Measurements from ENCODE around the gene TMEM147. TPM values are rescaled to one million over a fixed set of nuclear protein-coding genes. Genes with fewer than 3 reads are reported as not detected.

TMEM147 gene
- total RNA-seq, 2 experiments from 2014 or later: 73.5 to 81.9 TPM

- no peak for DNase-seq
- peaks cover 9% of the 10 kb centered on the region for H3K4me1 Mint-ChIP-seq (ENCODE audit: low read depth)
- no peak overlapping the region for H3K27ac Mint-ChIP-seq
- POLR2A ChIA-PET: no interaction called here
- intact Hi-C loops (cut with micrococcal nuclease): no loop called here
- H3K9me3 Mint-ChIP-seq: no peaks in the 10 kb centered on the region
- CTCF ChIA-PET: interaction anchor here (5.2 kb wide), 1 partner anchor 12 kb away, joined by 31 read pairs; no protein-coding TSS in a partner anchor
- H3K27me3 Mint-ChIP-seq: peaks cover 43% of the 10 kb centered on the region
- H3K36me3 Mint-ChIP-seq: no peaks in the 10 kb centered on the region
- H3K4me3 Mint-ChIP-seq: no peak overlapping the region
These were observed 14.8 kb downstream of the TMEM147 start for GRCh38 chr19:35560271-35560670.

- Mint-ChIP-seq H3K27me3 (peaks cover 46% of the 10 kb centered on the region), H3K4me3 (no peak overlapping the region), H3K36me3 (no peaks in the 10 kb centered on the region)
These were observed 15.3 kb downstream of the TMEM147 start for GRCh38 chr19:35560677-35561076.

GRCh38 chr19:35561436-35561835, 16.0 kb downstream of the TMEM147 start:
- intact Hi-C loops (cut with micrococcal nuclease): no loop called here
- Mint-ChIP-seq H3K4me3 (no peak overlapping the region), H3K9me3 (no peaks in the 10 kb centered on the region), H3K4me1 (ENCODE audit: low read depth) (peaks cover 9% of the 10 kb centered on the region), H3K27me3 (peaks cover 46% of the 10 kb centered on the region), H3K27ac (no peak overlapping the region), H3K36me3 (no peaks in the 10 kb centered on the region)
- CTCF ChIA-PET: no interaction called here
- no peak for DNase-seq
- POLR2A ChIA-PET: no interaction called here

More at GRCh38 chr19:35560677-35561076, 15.3 kb downstream of the TMEM147 start:
- CTCF ChIA-PET: interaction anchor here (5.2 kb wide), 1 partner anchor 12 kb away, joined by 31 read pairs; no protein-coding TSS in a partner anchor
- POLR2A ChIA-PET: no interaction called here
- DNase-seq: no peak
- Mint-ChIP-seq H3K4me1 (ENCODE audit: low read depth) (peaks cover 9% of the 10 kb centered on the region), H3K9me3 (no peaks in the 10 kb centered on the region), H3K27ac (no peak overlapping the region)
- intact Hi-C loops (cut with micrococcal nuclease): no loop called here

- H3K36me3 Mint-ChIP-seq: no peaks in the 10 kb centered on the region
- no peak for DNase-seq
- CTCF ChIA-PET: interaction anchor here (2.5 kb wide), 1 partner anchor 30 kb away, joined by 10 read pairs; no protein-coding TSS in a partner anchor
- peaks cover 6% of the 10 kb centered on the region for H3K4me1 Mint-ChIP-seq (ENCODE audit: low read depth)
- peaks cover 48% of the 10 kb centered on the region for H3K27me3 Mint-ChIP-seq
- H3K27ac Mint-ChIP-seq: no peak overlapping the region
- intact Hi-C loops (cut with micrococcal nuclease): no loop called here
- no peaks in the 10 kb centered on the region for H3K9me3 Mint-ChIP-seq
- no peak overlapping the region for H3K4me3 Mint-ChIP-seq
- POLR2A ChIA-PET: no interaction called here
These were observed 16.9 kb downstream of the TMEM147 start for GRCh38 chr19:35562336-35562735.

DNA sequence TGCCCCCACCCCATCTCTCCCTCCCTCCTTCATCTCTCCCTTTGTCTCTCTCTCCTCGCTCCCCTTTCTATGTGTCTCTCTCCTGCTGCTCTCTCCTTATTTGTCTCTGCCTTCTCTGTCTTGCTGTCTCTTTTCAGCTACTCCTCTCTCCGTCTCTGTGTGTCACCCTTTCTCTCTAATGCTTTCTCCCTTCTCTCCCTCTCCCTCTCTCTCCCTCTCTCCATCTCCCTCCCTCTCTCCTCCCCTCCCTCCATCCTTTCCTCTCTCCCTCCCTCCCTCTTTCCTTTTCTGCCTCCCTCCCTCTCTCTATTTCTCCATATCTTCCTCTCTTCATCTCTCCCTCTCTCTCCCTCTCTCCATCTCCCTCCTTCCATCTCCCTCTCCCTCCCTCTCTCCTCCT, 17.4 kb downstream of the TMEM147 start:
- H3K36me3 Mint-ChIP-seq: no peaks in the 10 kb centered on the region
- DNase-seq: no peak
- intact Hi-C loops (cut with micrococcal nuclease): no loop called here
- no peak overlapping the region for H3K4me3 Mint-ChIP-seq
- ChIA-PET POLR2A (no interaction called here), CTCF (interaction anchor here (2.5 kb wide), 1 partner anchor 29 kb away, joined by 10 read pairs; no protein-coding TSS in a partner anchor)
- peaks cover 47% of the 10 kb centered on the region for H3K27me3 Mint-ChIP-seq
- H3K9me3 Mint-ChIP-seq: no peaks in the 10 kb centered on the region
- H3K4me1 Mint-ChIP-seq (ENCODE audit: low read depth): peaks cover 5% of the 10 kb centered on the region
- H3K27ac Mint-ChIP-seq: no peak overlapping the region

DNA sequence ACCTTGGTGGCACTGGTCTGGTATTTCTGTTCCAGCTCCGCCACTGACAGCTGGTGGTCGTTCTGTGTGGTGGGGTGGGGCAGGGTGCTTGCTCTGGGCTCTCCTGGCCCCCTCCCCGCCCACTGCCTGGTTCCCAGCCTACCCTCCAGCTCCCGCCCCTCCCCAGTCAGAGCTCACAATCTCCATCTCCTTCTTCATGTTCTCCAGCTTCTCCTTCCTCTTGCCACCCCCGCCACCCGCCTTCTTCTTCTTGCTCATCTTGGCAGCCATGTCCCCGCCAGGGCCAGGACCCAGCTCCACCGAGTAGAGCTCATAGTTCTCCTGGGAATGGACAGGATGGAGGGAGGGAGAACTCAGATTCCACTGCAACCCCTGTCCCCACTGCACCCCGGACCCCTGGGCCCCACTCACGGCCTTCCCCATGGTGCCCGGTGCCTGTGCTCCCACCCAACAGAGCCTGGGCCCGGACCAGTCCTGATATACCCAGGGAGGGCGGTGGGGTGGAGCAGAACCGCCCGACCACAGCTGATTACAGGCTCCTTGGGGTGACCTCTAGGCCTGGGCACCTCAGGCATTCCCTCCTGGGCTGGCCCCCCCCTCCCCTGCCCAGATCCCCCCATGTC, 17.9 kb downstream of the TMEM147 start, which contains the start of gene ATP4A:
ATP4A (minus strand) TSS at position 452 of the 623 bp plus-strand sequence; CDS start at position 423, 29 bp downstream.
- intact Hi-C loops (cut with micrococcal nuclease): no loop called here
- Mint-ChIP-seq H3K36me3 (no peaks in the 10 kb centered on the region), H3K4me3 (no peak within 1 kb of the TSS), H3K9me3 (no peaks in the 10 kb centered on the region), H3K27me3 (peaks cover 46% of the 10 kb centered on the region), H3K27ac (no peak within 1 kb of the TSS), H3K4me1 (ENCODE audit: low read depth) (peaks cover 4% of the 10 kb centered on the region)
- CTCF ChIA-PET: interaction anchor here (2.5 kb wide), 1 partner anchor 29 kb away, joined by 10 read pairs; no protein-coding TSS in a partner anchor
- POLR2A ChIA-PET: no interaction called here
- DNase-seq: no peak

GRCh38 chr19:35565016-35565856, 19.8 kb downstream of the TMEM147 start:
- ChIA-PET POLR2A (interaction anchor here (0.9 kb wide), 1 partner anchor 48 kb away, joined by 3 read pairs; no protein-coding TSS in a partner anchor), CTCF (interaction anchor here (0.9 kb wide), 1 partner anchor 27 kb away, joined by 3 read pairs; no protein-coding TSS in a partner anchor)
- Mint-ChIP-seq H3K4me3 (no peak overlapping the region), H3K4me1 (ENCODE audit: low read depth) (no peaks in the 10 kb centered on the region), H3K27me3 (peaks cover 39% of the 10 kb centered on the region), H3K36me3 (no peaks in the 10 kb centered on the region), H3K27ac (no peak overlapping the region), H3K9me3 (no peaks in the 10 kb centered on the region)
- DNase-seq: no peak
- intact Hi-C loops (cut with micrococcal nuclease): no loop called here

GRCh38 chr19:35566738-35567137, 21.3 kb downstream of the TMEM147 start:
- H3K36me3 Mint-ChIP-seq: no peaks in the 10 kb centered on the region
- intact Hi-C loops (cut with micrococcal nuclease): loop anchor here (1.0 kb wide), 1 partner anchor 19 kb away; no protein-coding TSS in a partner anchor
- ChIA-PET CTCF (interaction anchor here (0.6 kb wide), 1 partner anchor 15 kb away, joined by 3 read pairs; no protein-coding TSS in a partner anchor), POLR2A (no interaction called here)
- no peak for DNase-seq
- peaks cover 35% of the 10 kb centered on the region for H3K27me3 Mint-ChIP-seq
- H3K4me3 Mint-ChIP-seq: no peak overlapping the region
- no peak overlapping the region for H3K27ac Mint-ChIP-seq
- H3K9me3 Mint-ChIP-seq: no peaks in the 10 kb centered on the region
- H3K4me1 Mint-ChIP-seq (ENCODE audit: low read depth): no peaks in the 10 kb centered on the region

GRCh38 chr19:35569281-35569781, 23.9 kb downstream of the TMEM147 start:
- H3K4me3 Mint-ChIP-seq: no peak overlapping the region
- CTCF ChIA-PET: no interaction called here

GRCh38 chr19:35571406-35571965, 26.1 kb downstream of the TMEM147 start:
- DNase-seq: no peak
- H3K9me3 Mint-ChIP-seq: peaks cover 21% of the 10 kb centered on the region
- H3K4me3 Mint-ChIP-seq: no peak overlapping the region
- H3K27me3 Mint-ChIP-seq: peaks cover 23% of the 10 kb centered on the region
- intact Hi-C loops (cut with micrococcal nuclease): no loop called here
- ChIA-PET POLR2A (no interaction called here), CTCF (no interaction called here)
- H3K4me1 Mint-ChIP-seq (ENCODE audit: low read depth): no peaks in the 10 kb centered on the region
- peaks cover 10% of the 10 kb centered on the region for H3K36me3 Mint-ChIP-seq
- H3K27ac Mint-ChIP-seq: no peak overlapping the region

More at GRCh38 chr19:35569281-35569781, 23.9 kb downstream of the TMEM147 start:
- peaks cover 27% of the 10 kb centered on the region for H3K27me3 Mint-ChIP-seq
- no peaks in the 10 kb centered on the region for H3K36me3 Mint-ChIP-seq
- H3K9me3 Mint-ChIP-seq: peaks cover 3% of the 10 kb centered on the region
- H3K27ac Mint-ChIP-seq: no peak overlapping the region
- POLR2A ChIA-PET: no interaction called here
- intact Hi-C loops (cut with micrococcal nuclease): no loop called here
- DNase-seq: no peak
- H3K4me1 Mint-ChIP-seq (ENCODE audit: low read depth): no peaks in the 10 kb centered on the region

DNA sequence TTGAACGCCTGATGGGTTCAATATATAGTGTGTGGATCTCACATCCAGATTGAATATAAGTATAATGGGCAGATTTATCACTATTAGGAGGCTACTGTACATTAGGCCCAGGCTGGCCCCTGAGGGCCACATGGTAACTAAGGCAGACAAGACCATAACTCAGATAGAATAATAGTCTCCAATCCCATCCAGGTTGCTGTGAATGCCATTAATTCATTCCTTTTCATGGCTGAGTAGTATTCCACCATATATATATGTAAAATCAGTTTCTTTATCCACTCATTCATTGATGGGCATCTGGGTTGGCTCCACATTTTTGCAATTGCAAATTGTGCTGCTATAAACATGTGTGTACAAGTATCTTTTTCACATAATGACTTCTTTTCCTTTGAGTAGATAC, 32.5 kb downstream of the TMEM147 start:
- H3K27ac Mint-ChIP-seq: no peak overlapping the region
- ChIA-PET CTCF (no interaction called here), POLR2A (no interaction called here)
- H3K36me3 Mint-ChIP-seq: peaks cover 17% of the 10 kb centered on the region
- peaks cover 7% of the 10 kb centered on the region for H3K27me3 Mint-ChIP-seq
- intact Hi-C loops (cut with micrococcal nuclease): no loop called here
- DNase-seq: no peak
- H3K9me3 Mint-ChIP-seq: peaks cover 33% of the 10 kb centered on the region
- H3K4me3 Mint-ChIP-seq: no peak overlapping the region
- no peaks in the 10 kb centered on the region for H3K4me1 Mint-ChIP-seq (ENCODE audit: low read depth)

- ChIA-PET CTCF (interaction anchor here (1.4 to 1.7 kb wide), 3 partner anchors 14 to 68 kb away, joined by 3 to 7 read pairs (median 4); no protein-coding TSS in a partner anchor), POLR2A (no interaction called here)
- H3K4me1 Mint-ChIP-seq (ENCODE audit: low read depth): no peaks in the 10 kb centered on the region
- intact Hi-C loops (cut with micrococcal nuclease): no loop called here
- DNase-seq: no peak
- H3K4me3 Mint-ChIP-seq: no peak overlapping the region
- H3K9me3 Mint-ChIP-seq: peaks cover 33% of the 10 kb centered on the region
- H3K27ac Mint-ChIP-seq: no peak overlapping the region
- peaks cover 7% of the 10 kb centered on the region for H3K27me3 Mint-ChIP-seq
- peaks cover 17% of the 10 kb centered on the region for H3K36me3 Mint-ChIP-seq
These were observed 33.3 kb downstream of the TMEM147 start for GRCh38 chr19:35578707-35579106.
